ENCODE measurements around the gene ELK3. TPM values are rescaled to one million over a fixed set of nuclear protein-coding genes. Genes with fewer than 3 reads are reported as not detected.

The ELK3 gene
- total RNA-seq, 1 donor from 2014 or later, result 50.2 TPM

- DNase-seq (ENCODE audit: low read depth in 2 of 2), result no peak
Measured at GRCh38 chr12:96187956-96188355, 6.2 kb upstream of the ELK3 start.

GRCh38 chr12:96189781-96190180 is 4.4 kb upstream of the ELK3 start:
- DNase-seq (ENCODE audit: low read depth in 2 of 2), result no peak

- no peak for DNase-seq (ENCODE audit: low read depth in 2 of 2)
Measured at GRCh38 chr12:96190413-96191108, 3.6 kb upstream of the ELK3 start.

GRCh38 chr12:96192926-96193573 is 1.1 kb upstream of the ELK3 start:
- no peak for DNase-seq (ENCODE audit: low read depth in 2 of 2)

DNA sequence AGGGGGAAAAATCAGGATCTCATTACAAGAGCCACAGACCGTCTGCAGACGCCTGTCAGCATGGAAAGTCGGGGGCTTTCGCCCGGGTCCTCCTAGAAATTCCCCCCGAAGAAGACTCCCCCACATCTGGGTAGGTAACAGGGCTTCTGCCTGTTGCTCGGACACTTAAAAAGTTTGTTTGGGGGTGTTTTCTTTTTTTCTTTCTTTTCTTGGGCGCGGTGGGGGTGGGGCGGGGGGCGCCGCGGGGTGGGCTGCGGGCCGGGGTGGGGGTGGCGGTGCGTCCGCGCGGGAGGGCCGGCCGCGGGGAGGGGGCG is 358 bp downstream of the ELK3 start:
- DNase-seq (ENCODE audit: low read depth in 2 of 2), result no peak

DNA sequence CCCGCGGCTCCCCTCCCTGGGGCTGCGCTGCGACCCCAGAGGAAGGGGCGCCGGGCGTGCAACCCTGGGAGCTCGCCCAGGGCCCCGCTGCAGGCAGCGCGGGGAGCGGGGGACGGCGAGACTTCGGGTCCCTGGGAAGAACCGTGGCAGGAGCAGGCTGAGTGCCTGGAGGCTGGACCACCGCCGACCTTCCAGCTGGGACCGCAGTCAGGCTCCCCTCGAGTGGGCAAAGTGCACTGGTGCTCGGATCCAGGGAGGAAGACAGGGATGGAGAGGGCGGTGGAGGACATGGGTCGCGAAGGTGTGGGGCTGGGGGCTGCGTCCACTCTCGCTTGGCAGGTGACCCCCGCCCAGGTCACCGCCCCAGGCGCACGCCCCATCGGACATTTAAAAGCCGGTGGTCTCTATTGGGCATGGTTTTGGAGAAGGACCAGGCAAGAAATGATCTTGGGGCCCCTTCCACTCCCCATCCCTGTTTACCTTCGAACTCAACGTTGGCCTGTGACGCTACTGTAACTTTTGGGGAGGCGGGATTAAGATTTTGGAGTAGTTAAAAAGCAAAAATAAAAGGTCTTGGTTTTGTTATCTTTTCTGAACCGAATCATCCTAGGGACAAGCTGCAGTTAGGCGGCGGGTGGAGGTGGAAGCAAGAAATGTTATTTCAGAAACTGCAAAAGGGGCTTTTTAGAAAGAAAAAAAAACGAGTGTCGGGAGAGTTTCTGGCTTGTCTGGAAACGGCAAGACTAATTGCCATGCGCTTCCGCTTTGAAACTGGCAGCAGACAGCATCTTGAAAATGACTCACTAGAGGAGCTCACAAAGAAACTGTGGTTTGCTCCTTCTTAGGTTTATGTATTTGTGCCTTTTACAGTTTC is 1.0 kb downstream of the ELK3 start:
- DNase-seq (ENCODE audit: low read depth in 2 of 2), result peak in 1 of 2 donors; percentile 88

DNA sequence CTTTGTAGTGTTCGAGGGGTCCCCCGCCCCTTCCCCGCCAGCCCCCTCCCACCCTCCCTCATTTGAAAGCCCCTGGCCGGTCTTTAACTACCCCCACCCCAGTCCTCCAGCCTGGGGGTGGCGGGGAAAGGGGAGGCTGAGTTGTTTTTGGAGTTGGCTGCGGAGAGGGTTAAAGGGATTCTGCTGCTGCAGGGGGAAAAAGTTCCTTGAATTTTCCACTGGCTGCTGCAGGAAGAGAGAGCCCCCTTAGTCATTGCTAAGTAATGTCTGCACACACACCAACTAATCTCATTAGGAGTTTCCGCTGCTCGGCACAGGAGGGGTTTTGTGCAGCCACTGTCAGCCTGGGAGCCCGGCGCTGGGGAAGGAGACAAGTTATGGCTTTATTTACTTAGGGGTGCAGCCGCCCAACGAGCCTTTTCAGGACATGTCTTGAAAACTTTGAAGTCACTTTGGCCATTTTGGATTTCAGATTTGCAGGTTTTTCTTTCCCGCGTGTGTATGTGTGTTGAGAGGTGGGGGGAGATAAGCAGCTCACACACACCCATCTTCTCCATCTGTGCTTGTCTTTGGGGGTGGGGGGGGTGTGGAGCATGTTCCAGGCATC is 1.8 kb downstream of the ELK3 start:
- DNase-seq (ENCODE audit: low read depth in 2 of 2), result peak; percentile 51 to 77

- peak in 1 of 2 donors; percentile 77 for DNase-seq (ENCODE audit: low read depth in 2 of 2)
Measured at GRCh38 chr12:96196781-96197180, 2.6 kb downstream of the ELK3 start.

GRCh38 chr12:96197503-96198272 is 3.5 kb downstream of the ELK3 start:
- DNase-seq (ENCODE audit: low read depth in 2 of 2), result peak in 1 of 2 donors; percentile 92

DNA sequence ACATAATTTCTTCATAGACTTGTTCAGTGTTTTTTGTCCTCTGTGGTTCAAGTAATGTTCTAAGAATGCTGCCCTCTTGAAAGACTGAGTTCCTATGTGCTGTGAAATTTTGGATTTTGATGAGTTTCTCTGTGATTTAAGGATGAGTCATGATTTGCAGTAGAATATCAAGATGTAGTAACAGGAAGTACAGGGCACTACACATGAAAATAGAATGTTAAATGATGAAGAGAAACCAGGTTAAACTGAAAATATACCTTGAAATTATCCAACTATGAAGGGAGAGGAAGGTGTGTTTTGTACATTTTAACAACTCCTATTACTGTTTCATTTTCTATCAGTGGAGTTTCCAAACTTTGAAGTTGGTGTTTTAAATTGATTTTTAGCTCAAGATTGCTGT is 4.8 kb downstream of the ELK3 start:
- DNase-seq (ENCODE audit: low read depth in 2 of 2), result peak in 1 of 2 donors; percentile 63

DNA sequence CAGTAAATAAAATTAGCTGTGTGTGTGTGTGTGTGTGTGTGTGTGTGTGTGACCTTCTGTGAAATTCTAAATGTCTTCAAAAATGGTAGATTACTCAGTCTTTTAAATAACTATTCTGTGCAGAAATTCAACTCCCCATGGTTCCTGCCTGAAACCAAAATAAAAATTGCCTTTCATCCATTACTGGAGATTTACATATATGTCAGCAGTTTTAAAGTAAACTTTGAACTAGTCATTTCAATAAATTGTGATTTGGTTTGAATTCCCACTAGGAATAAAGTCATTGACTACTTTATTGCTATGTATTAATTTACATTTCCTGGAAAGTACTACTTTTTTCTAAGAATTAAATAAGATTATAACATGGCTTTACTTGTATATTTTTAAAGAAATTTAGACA is 5.3 kb downstream of the ELK3 start:
- no peak for DNase-seq (ENCODE audit: low read depth in 2 of 2)

GRCh38 chr12:96201272-96202227 is 7.4 kb downstream of the ELK3 start:
- no peak for DNase-seq (ENCODE audit: low read depth in 2 of 2)

DNA sequence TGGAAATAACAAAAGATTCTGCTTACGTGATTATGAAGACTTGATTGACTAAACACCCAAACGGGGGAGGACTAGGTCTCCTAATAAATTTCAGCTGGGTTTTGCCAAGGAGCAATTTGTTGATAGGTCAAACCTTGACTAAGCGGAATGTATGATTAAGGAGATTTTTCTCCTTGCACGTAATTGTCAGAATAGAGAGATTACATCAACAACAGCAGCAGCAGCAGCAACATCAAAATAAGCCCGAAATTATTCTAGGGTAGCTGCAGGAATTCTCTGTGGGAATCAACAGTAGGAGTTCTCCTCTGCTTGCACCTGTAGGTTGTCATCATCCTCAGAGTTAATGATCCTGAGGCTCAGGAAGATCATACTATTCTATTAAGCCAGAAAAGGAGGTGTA is 10.2 kb downstream of the ELK3 start:
- DNase-seq (ENCODE audit: low read depth in 2 of 2), result peak in 1 of 2 donors; percentile 29

- no peak for DNase-seq (ENCODE audit: low read depth in 2 of 2)
Measured at GRCh38 chr12:96205908-96206307, 11.7 kb downstream of the ELK3 start.

DNA sequence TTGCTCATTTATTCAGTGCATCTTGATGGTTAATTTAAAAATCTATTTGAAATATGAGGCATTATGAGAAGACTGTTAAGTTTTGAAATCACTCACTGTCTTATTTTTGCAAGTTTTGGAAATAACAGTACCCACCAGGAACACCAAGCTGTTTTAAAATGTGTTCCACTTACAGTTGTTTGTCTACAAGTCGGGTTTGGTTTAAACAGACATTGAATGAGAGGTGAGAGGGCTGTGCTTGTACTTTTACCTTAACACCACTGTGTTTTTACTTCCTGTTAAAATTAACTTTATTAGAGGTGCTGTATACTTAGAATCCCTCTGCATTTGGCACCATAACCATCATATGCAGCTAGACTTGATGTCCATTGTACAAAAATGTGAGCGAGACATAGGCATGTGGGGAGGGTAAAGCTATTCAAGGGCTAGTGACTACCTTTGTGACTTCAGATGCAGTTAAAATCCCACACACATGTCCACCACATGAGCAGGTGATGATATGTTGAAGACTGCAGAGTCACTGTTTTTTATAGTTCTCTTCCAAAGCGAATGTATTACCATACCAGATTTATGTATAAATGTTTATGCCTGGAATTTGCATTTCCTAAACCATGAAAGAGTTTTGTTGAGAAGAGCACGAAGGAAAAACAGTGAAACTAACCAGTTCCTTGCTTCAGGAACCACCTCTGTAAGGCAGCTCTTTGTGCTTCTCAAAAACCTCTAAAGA is 12.9 kb downstream of the ELK3 start:
- DNase-seq (ENCODE audit: low read depth in 2 of 2), result no peak

DNA sequence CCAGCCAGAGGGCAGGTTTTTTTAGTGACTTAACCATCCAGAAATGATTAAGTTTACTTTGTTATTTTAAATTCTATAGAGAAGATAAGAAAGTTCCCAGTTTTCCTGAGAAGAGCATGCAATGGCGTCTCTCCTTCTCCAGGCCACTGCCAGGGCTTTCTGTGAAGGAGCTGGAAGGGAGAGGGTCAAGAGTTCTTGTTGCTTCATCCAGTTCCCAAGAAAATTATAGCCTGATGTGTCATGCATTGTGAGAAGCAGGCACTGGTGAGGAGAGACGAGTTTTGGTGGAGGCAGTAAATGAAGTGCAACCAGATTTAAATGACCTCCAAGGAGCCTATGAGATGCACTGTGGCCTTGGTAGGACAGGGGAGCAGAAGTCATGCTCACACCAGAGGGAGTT is 14.2 kb downstream of the ELK3 start:
- peak in 1 of 2 donors; percentile 69 for DNase-seq (ENCODE audit: low read depth in 2 of 2)

DNA sequence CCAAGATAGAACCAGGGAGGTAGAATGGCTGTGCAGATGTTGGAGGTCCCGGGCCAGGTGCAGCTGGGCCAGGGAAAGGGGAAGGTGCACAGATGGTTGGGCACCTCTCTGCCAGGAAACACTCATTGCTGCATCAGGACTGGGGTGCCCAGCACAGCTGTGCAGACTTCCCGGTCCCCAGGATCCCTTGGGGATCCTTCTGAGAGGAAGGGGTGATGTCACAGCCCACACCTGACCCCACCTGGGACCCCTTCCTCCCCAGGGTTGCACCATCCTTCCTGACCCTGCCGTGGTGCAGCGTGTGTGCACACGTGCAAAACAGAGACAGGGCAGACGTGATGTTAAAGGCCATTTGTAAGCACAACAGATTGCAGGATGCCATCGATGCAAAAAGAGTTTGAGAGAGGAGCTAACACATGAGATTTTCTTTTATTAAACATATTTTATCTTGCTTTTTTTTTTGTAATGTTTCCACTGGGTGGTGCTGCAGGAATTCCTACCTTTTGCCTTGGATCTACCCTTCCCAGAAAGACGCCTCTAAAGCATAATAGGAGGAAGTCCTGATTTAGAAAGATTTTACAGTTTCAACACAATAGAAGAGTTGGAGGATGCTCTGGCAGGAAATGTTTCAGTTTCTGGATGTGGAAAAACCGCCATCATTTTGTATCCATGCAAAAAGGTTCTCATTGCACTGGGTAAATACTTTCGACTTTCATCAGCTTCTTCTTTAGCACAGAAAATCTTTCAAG is 14.8 kb downstream of the ELK3 start:
- peak; percentile 92 for DNase-seq (ENCODE audit: low read depth in 2 of 2)

DNA sequence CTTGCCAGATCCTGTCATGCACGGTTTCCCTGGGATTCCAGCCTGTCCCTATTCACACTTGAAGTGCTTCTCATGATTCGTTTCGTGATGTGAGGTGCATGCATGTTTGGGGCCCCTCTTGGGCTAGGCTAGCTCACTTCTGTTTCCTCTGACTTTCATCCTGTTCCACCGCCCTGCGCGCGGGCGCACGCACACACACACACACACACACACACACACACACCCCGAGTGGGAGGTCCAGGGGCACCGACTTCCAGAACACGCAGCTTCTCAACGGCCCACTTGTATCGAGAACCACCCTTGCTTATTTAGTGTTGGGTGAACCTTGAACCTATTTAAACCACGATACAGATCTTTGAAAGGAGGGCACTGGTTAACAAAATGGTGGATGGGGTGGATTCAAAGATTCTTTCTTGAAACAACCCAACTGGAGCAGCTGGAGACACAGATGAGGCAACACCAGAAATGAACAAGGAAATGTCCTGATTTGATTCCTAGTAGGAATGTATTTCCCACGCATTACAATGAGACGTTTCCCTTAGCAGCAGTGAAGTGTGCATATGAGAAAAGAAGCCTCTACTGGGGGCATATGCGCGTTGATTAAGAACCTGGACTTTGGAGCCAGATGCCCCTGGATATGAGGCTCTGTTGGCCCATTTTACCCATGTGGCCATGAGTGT is 16.3 kb downstream of the ELK3 start:
- peak in 1 of 2 donors; percentile 64 for DNase-seq (ENCODE audit: low read depth in 2 of 2)

Data from dermis microvascular lymphatic vessel endothelial cell (primary cell).